Smooth muscle cell (in vitro differentiated cells): ENCODE results near the gene BNIP5. TPM values are rescaled to one million over a fixed set of nuclear protein-coding genes. Genes with fewer than 3 reads are reported as not detected.
A peak's percentile ranks its signal among the peaks of the same experiment; 100 is the strongest.
"Not testable (repeated sequence)": the region's sequence is repeated elsewhere in the genome, so short reads cannot be mapped to it uniquely, and the experiment has no call there.

Source experiments
- DNase-seq: peaks from one replicate; lab custom pipeline; 2025; ENCODE audit not compliant: unreplicated experiment; lab: John Stamatoyannopoulos, UW
- H2AFZ ChIP-seq: fragments of 200-600 bp; sonication (generic); 2 replicates; pipeline ENCODE4 v1.6.0; 2016; ENCODE audit warnings: antibody characterized with exemption, low read depth, mild to moderate bottlenecking
- H3F3A ChIP-seq: fragments of 200-600 bp; sonication (generic); 2 replicates; pipeline ENCODE4 v1.6.0; 2017; ENCODE audit warnings: antibody characterized with exemption, low read depth
- H3K27ac ChIP-seq: fragments of 200-600 bp; sonication (generic); 2 replicates; pipeline ENCODE4 v1.5.1; 2016; ENCODE audit warnings: low read depth, mild to moderate bottlenecking
- H3K27me3 ChIP-seq: fragments of 200-600 bp; sonication (generic); 2 replicates; pipeline ENCODE4 v1.6.1; 2016; ENCODE audit warnings: low read depth, mild to moderate bottlenecking
- H3K36me3 ChIP-seq: fragments of 200-600 bp; sonication (generic); 2 replicates; pipeline ENCODE4 v1.5.1; 2016; ENCODE audit warnings: low read depth
- H3K4me1 ChIP-seq: fragments of 200-600 bp; sonication (generic); 2 replicates; pipeline ENCODE4 v1.5.1; 2016; ENCODE audit warnings: low read depth
- H3K4me2 ChIP-seq: fragments of 200-600 bp; sonication (generic); 2 replicates; pipeline ENCODE4 v1.6.0; 2016; ENCODE audit warnings: mild to moderate bottlenecking
- H3K4me3 ChIP-seq: fragments of 200-600 bp; sonication (generic); 2 replicates; pipeline ENCODE4 v1.5.1; 2016; ENCODE audit warnings: mild to moderate bottlenecking
- H3K79me2 ChIP-seq: fragments of 200-600 bp; sonication (generic); 2 replicates; pipeline ENCODE4 v1.6.0; 2016; ENCODE audit warnings: low read depth, mild to moderate bottlenecking
- H3K9ac ChIP-seq: fragments of 200-600 bp; sonication (generic); 2 replicates; pipeline ENCODE4 v1.6.0; 2016; ENCODE audit warnings: low read depth
- H3K9me3 ChIP-seq: fragments of 200-600 bp; sonication (generic); replicated peaks from 2 replicates; pipeline ENCODE4 v1.5.1; 2016; ENCODE audit warnings: low read depth
- H4K20me1 ChIP-seq: fragments of 200-600 bp; sonication (generic); 2 replicates; pipeline ENCODE4 v1.6.0; 2016; ENCODE audit warnings: low read depth
- WGBS: methylation state at CpG from one replicate; pipeline ENCODE4 v1.1.7; 2016; ENCODE audit warnings: low lambda C conversion rate; 5-methylcytosine and 5-hydroxymethylcytosine counted together
- polyA plus RNA-seq: library from polyadenylated mRNA; unstranded; fragments of >200 nt; fragmentation: Nextera tagmentation; extraction: Ambion mirVana; gene quantifications from 2 replicates; pipeline ENCODE4 v1.2.1, GENCODE V29; 2016
- total RNA-seq: library from RNA; depleted of rRNA; stranded (reverse); fragments of >200 nt; gene quantifications from 2 replicates; pipeline ENCODE4 v1.2.3, GENCODE V29; 2014
- TF ChIP-seq, protein P1 (sequence below): fragments of 200-600 bp; sonication (generic); IDR thresholded peaks from 2 replicates; pipeline ENCODE4 v1.5.1; 2017; ENCODE audit warnings: borderline replicate concordance, mild to moderate bottlenecking, antibody characterized with exemption; ENCODE audit not compliant: insufficient read depth, poor library complexity, severe bottlenecking

Gene BNIP5
- total and polyA plus RNA-seq, 2 experiments from 2014 or later = not detected

DNA sequence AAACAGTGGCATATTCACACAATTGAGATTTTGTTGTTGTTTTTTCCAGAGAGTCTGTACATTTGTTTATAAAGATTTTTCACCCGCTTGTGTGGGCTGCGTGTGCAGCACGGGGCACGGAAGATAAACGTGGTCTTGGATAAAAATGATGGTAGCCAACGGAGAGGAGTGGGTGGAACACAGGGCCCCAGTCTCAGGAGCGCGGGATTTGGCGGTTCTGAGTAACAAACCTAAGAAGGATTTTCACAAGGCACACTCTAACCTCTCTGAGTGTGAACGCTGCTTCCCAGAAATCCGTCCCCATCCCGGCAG, 3.6 kb upstream of the BNIP5 start:
- 31% methylated on average over 12 of the region's 12 CpGs for WGBS
- Histone ChIP-seq H3K79me2 (no peaks in the 10 kb centered on the region), H3K4me1 (no peaks in the 10 kb centered on the region), H3K9ac (no peak overlapping the region), H3K27ac (peak overlapping the region; percentile 59), H3K36me3 (no peaks in the 10 kb centered on the region), H3K4me2 (peak overlapping the region; percentile 75), H3K27me3 (no peaks in the 10 kb centered on the region), H4K20me1 (no peaks in the 10 kb centered on the region), H3F3A (no peaks in the 10 kb centered on the region), H3K4me3 (no peak overlapping the region), H2AFZ (peak overlapping the region; percentile 85), H3K9me3 (no peaks in the 10 kb centered on the region)
- DNase-seq = no peak
- TF ChIP-seq, protein P1, sequence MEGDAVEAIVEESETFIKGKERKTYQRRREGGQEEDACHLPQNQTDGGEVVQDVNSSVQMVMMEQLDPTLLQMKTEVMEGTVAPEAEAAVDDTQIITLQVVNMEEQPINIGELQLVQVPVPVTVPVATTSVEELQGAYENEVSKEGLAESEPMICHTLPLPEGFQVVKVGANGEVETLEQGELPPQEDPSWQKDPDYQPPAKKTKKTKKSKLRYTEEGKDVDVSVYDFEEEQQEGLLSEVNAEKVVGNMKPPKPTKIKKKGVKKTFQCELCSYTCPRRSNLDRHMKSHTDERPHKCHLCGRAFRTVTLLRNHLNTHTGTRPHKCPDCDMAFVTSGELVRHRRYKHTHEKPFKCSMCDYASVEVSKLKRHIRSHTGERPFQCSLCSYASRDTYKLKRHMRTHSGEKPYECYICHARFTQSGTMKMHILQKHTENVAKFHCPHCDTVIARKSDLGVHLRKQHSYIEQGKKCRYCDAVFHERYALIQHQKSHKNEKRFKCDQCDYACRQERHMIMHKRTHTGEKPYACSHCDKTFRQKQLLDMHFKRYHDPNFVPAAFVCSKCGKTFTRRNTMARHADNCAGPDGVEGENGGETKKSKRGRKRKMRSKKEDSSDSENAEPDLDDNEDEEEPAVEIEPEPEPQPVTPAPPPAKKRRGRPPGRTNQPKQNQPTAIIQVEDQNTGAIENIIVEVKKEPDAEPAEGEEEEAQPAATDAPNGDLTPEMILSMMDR = no peak

DNA sequence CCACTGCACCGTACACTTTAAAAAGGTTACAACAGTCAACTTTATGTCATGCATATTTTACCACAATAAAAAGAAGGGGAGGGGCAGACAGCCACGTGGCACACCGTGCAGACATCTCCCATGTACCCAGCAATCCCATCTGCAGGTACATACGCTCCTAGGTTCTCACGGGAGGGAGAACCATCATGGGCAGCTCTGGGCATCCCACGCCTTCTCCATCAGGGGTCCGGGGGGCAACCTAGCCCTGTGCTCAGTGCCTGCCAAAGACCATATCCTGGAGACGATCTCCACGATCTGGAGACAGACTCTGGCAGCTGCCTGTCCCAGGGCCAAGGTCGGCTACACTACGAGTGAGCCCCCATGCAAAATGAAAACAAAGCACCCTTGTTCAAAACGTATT, 2.5 kb upstream of the BNIP5 start:
- Histone ChIP-seq H2AFZ (no peak overlapping the region), H3K4me2 (no peak overlapping the region), H4K20me1 (no peaks in the 10 kb centered on the region), H3K9ac (no peak overlapping the region), H3K9me3 (no peaks in the 10 kb centered on the region), H3K79me2 (no peaks in the 10 kb centered on the region), H3K36me3 (no peaks in the 10 kb centered on the region), H3K4me3 (no peak overlapping the region), H3F3A (peaks cover 7% of the 10 kb centered on the region), H3K27me3 (no peaks in the 10 kb centered on the region), H3K27ac (no peak overlapping the region), H3K4me1 (peaks cover 3% of the 10 kb centered on the region)
- TF ChIP-seq, protein P1 = no peak
- no peak for DNase-seq
- WGBS = 90% methylated on average over 12 of the region's 12 CpGs

DNA sequence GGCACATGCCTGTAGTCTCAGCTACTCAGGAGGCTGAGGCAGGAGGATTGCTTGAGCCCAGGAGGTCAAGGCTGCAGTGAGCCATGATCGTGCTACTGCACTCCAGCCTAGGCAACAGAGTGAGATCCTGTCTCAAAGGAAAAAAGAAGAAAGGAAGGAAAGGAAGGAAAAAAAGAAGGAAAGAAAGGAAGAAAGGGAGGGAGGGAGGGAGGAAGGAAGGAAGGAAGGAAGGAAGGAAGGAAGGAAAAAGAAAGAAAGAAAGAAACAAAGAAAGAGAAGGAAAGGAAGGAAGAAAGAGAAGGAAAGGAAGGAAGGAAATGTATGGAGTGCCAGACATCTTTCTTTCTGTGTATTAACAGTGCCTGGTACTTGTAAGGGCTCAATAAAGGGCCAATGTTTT, 1.5 kb upstream of the BNIP5 start:
- DNase-seq, H3K4me1 ChIP-seq, H3F3A ChIP-seq, H3K9me3 ChIP-seq, H4K20me1 ChIP-seq, H3K27me3 ChIP-seq, H2AFZ ChIP-seq, H3K9ac ChIP-seq, H3K36me3 ChIP-seq, H3K27ac ChIP-seq, H3K79me2 ChIP-seq, H3K4me2 ChIP-seq, H3K4me3 ChIP-seq: not testable (repeated sequence)
- 100% methylated on average over 1 of the region's 1 CpG for WGBS

DNA sequence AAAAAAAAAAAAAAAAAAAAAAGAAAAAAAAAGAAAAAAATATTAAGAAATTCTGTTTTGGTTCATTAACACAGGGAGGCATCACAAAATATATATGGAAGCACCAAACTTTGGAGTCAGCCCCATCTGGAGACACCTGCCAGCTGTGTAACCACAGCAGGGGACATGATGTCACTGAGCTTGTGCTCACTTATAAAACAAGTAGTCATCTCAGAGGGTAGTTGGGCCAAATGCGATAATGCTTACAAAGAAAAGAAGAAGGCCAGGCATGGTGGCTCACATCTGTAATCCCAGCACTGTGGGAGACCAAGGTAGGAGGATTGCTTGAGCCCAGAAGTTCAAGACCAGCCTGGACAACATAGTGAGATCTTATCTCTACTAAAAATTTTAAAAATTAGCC, 1.1 kb upstream of the BNIP5 start:
- DNase-seq = no peak
- H3K4me2 ChIP-seq = no peak overlapping the region
- 94% methylated on average over 1 of the region's 1 CpG for WGBS
- no peaks in the 10 kb centered on the region for H3K27me3 ChIP-seq
- TF ChIP-seq, protein P1 = no peak
- no peaks in the 10 kb centered on the region for H3K79me2 ChIP-seq
- no peak overlapping the region for H3K4me3 ChIP-seq
- H3K9me3 ChIP-seq = no peaks in the 10 kb centered on the region
- H4K20me1 ChIP-seq = no peaks in the 10 kb centered on the region
- H3K36me3 ChIP-seq = no peaks in the 10 kb centered on the region
- peaks cover 6% of the 10 kb centered on the region for H3K4me1 ChIP-seq
- H3K27ac ChIP-seq = no peak overlapping the region
- H2AFZ ChIP-seq = no peak overlapping the region
- no peak overlapping the region for H3K9ac ChIP-seq
- H3F3A ChIP-seq = peaks cover 7% of the 10 kb centered on the region
